HG03571 (cell line): Measurements from ENCODE around the gene C8G.

Experiments used
- ATAC-seq: cut with Tn5 transposase; IDR thresholded peaks from one replicate; pipeline ENCODE4 v1.9.1; 2021; ENCODE audit not compliant: unreplicated experiment

The C8G gene

GRCh38 chr9:136980669-136981478 is 35.8 kb downstream of the C8G start:
- ATAC-seq: no peak

- no peak for ATAC-seq
Observed at GRCh38 chr9:136981588-136982231, 36.7 kb downstream of the C8G start.

- ATAC-seq: no peak
Observed at GRCh38 chr9:136982232-136983051, 37.4 kb downstream of the C8G start, which contains the start of gene LCNL1. Gene LCNL1 (plus strand): TSS chr9:136982993. CDS start chr9:136983587, 594 bp downstream.

- ATAC-seq: no peak
Observed at GRCh38 chr9:136983167-136983566, 38.1 kb downstream of the C8G start.

- no peak for ATAC-seq
Observed at GRCh38 chr9:136983656-136984314, 38.7 kb downstream of the C8G start.

- no peak for ATAC-seq
Observed at GRCh38 chr9:136984464-136985026, 39.5 kb downstream of the C8G start.

GRCh38 chr9:136985027-136985602 is 40.1 kb downstream of the C8G start:
- no peak for ATAC-seq

- ATAC-seq: no peak
Observed at GRCh38 chr9:136985853-136986252, 40.8 kb downstream of the C8G start.

- no peak for ATAC-seq
Observed at GRCh38 chr9:136988872-136989271, 43.8 kb downstream of the C8G start.

- no peak for ATAC-seq
Observed at GRCh38 chr9:136990242-136990911, 45.3 kb downstream of the C8G start.

GRCh38 chr9:136991993-136992818 is 47.2 kb downstream of the C8G start, which contains the start of gene PAXX:
Gene PAXX (plus strand): TSS chr9:136992422. CDS start chr9:136992444, 22 bp downstream.
- peak; percentile 77 for ATAC-seq

GRCh38 chr9:136992819-136993369 is 47.9 kb downstream of the C8G start:
- no peak for ATAC-seq

GRCh38 chr9:136994180-136994887 is 49.3 kb downstream of the C8G start:
- ATAC-seq: no peak

GRCh38 chr9:136994888-136995230 is 49.8 kb downstream of the C8G start:
- no peak for ATAC-seq

- no peak for ATAC-seq
Observed at GRCh38 chr9:136995362-136995761, 50.3 kb downstream of the C8G start.

GRCh38 chr9:136995772-136996311 is 50.8 kb downstream of the C8G start:
- no peak for ATAC-seq
